HS-27A (cell line): ENCODE measurements around the gene THBS4.
A peak's percentile ranks its signal among the peaks of the same experiment; 100 is the strongest.

Source experiments
- DNase-seq: peaks from one replicate; pipeline ENCODE4 v3.0.0-alpha.2; 2012; ENCODE audit warnings: low read depth, missing footprints

THBS4 gene

DNA sequence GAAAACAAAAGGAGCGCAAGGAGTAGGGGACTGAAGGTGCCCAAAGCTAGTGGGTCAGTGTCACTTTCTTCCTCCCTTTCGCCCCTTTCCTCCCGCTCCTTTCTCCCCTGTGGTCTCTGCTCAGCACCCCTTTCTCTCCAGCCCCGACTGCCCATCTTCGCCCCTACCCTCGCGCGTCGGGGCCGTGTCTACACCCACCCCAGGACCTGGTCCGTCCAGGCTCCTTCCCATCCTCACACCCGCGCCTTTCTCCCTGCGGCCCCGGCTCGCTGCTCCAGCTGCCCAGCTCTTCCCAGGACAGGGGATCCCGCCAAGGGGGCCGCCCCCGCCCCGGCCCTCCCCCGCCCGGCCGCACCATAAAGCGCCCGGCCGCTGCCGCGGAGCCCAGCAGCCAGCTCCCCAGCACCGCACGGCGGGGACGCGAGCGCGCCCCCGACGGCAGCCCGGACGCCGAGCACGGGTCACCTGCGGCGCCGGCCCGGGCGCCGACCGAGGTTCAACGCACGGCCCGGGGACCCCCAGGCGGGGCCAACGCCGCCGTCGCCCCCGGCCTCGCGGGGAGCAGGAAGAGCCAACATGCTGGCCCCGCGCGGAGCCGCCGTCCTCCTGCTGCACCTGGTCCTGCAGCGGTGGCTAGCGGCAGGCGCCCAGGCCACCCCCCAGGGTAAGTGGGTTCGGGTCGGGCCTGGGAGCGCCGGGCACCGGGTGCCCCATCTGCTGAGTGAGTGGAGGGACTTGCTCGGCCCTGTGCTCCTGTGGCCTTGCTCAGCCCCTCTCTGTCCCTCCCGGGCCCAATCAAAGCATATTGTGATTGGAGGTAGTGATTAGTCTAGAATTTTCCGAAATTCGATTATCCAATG lies at the start of gene THBS4:
THBS4 (plus strand) TSS at position 387 of the 860 bp plus-strand sequence; CDS start at position 577, 190 bp downstream.
- DNase-seq = no peak

DNA sequence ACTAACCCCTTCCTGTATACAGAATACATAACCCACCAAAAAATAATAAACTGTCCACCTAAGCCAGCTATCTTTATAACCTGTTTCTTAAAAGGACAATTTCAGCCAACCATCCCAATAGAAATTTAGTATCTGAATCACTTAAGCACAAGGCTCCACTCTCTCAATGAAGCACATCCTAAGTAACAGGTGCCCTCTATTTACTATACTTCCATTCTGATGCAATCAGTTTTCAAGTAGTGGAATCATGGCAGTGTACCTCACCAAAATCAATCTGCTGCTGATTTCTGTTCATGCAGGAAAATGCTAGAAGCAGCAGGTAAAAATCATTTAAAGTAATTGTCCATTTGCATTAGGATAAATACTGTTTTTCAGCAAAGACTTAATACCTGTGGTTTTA lies 48.9 kb upstream of the THBS4 start:
- no peak for DNase-seq

DNA sequence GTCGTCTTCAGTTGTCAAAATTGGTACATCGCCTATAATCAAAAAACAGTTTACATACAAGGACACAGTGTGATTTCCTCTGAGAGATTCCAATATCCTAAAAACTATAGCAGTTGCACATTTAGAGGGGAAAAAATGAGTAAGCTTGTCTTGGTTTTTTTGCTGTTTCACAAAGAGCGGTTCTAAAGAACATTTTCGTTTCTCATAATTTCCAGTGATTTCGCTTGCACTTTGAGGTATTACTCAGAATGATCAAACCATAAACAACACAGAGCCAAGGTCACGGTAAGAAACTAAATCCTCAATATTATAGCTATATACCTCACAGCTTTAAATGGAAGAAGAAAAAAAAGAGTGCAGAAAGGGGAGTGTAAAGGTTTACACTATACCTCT lies 44.9 kb upstream of the THBS4 start:
- no peak for DNase-seq

DNA sequence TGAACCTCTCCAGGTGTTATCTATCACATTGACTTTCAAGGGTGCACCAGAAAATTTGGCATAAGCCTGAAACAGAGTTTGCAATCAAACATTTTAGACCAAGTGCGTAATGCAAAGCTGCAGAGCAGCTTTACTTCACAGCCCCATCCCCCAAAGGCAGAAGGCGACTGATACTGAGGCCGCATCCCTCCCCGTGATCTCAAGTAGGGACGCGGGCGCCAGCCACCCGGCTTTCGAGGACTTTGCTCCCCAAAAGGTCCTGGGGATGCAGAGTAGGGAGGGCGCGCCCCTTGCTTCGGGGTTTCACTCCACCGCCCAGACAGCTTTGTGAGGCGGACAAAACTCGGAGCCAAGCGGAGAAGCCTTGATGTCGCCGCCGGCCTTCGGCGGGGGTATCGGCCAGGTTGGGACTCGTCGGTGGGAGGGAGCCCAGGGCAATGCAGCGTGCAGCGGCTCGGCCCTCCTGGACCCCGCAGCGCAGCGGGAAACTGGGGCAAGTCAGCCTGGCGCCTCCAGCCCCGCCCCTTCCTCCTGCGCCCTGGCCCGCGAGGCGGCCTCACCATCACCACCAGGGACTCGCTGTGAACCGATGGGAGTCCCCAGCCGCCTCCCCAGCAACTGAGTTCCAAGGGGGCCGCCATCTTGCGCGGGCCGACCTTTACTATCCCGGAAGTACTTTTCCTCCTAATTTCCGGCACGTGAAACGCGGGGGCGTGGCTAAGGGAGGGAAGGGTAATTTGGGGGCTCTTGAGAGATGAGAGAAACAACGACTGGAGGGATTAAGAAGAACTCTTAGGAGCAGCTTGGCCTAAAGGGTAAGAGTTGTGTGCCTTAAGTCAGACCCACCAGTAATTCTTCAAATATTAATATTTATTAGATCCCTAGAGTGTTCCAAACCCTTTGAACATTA lies 44.3 kb upstream of the THBS4 start, which contains the start of gene MTX3:
MTX3 (minus strand) TSS at position 665 of the 910 bp plus-strand sequence; CDS start at position 641, 24 bp downstream.
- peak; percentile 53 for DNase-seq

DNA sequence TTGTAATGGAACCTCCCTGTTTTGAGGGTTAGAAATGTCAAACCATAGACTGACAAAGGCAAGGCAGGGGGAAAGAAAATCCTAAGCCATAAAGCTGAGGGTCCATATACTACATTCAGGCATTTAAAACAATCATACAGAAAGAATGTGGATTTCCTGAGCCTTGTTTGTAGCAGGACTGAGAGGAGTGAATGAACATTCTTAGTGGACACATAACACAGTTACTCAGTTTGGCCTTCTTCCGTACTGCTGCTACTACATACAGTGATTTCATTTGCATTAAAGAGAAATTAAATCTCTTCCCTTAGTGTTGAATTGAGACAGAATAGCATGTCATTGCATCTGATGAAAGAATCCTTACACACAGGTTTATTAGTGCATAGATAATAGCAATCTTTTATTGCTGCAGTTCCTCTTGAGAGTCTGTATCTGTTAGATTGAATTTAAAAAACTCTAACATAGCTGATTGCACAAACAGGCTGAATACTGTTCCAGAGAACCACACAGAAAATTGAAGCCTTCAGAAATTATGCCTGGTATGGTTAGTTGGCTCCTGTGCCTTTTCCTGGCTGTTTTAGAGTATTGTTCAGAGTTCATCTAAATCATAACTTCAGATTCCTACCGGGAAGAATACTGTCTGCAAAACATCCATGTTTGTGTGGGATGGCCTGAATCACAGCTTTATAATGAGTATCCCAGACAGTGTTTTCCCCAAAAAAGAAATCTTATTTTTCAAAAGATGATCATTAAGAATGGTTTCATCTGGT lies 42.1 kb upstream of the THBS4 start:
- no peak for DNase-seq

DNA sequence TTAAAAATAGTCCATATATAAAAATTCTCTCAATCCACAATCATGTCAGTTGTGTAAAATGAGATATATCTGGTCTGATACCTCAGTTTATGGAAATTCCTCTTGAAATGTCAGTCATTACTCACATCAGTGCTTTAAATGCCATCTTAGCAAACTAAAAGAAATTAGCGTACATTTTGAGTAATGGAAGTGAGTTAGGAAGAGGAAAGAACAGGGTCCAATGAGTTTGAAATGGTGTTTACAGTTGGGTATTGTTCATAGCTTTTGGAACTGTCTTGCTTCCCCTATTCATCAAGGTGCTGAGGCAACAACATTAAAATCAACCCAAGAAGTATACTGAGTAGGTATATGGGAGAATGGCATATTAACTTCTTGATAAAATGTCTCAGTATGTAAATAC lies 35.4 kb upstream of the THBS4 start:
- no peak for DNase-seq

DNA sequence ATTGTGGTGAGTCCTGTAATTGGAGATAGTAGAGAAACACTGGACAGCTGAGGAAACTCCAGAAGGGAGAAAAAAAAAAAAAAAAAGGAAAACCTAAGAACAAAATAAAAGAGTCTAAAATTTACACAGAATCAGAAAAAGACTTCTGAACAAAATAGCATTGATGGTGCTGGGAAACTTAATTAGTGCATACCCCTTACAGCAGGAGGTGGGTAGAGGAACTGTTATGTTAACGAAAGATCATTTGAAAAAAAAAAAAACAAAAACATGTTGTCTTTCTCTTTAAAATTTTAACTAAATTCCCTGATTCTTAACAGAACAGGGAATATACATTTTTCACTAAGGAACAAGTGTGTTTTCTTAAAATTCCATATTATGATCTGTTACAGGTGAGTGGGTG lies 32.5 kb upstream of the THBS4 start:
- DNase-seq = no peak

DNA sequence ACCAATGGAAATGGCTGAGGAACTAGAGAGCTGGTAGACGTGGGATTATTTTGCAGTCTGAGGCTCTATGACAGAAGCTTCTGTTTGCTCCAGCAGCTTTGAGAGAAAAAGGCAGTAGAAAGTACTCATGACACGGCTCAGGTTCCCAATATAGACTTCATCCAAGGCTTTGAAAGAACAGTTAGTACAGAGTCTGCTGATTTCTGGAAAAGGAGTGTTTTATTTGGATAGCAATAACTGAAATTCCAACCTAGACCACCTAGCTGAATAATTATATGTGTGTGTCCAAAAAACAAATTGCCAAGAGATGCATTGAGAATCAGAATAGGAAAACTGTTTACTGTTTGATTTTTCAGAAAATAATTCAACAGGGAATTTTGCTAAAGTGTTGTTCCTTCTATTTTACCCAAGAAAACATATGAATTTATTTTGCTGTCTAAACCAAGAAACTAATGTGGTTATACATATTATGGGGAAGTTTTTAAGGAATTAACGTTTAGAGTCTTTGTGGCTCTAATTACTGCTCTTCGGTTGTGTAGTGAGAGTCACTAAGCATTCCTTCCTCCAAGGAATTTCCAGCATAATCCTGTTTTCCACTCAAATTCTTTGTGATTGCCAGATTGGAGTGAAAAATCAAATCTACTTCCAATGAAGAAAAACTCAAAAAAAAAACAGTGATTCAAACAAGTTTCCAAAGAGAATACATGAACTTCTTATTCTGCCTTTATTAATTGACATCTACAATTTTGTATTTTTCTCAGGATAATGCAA lies 26.0 kb upstream of the THBS4 start:
- no peak for DNase-seq

DNA sequence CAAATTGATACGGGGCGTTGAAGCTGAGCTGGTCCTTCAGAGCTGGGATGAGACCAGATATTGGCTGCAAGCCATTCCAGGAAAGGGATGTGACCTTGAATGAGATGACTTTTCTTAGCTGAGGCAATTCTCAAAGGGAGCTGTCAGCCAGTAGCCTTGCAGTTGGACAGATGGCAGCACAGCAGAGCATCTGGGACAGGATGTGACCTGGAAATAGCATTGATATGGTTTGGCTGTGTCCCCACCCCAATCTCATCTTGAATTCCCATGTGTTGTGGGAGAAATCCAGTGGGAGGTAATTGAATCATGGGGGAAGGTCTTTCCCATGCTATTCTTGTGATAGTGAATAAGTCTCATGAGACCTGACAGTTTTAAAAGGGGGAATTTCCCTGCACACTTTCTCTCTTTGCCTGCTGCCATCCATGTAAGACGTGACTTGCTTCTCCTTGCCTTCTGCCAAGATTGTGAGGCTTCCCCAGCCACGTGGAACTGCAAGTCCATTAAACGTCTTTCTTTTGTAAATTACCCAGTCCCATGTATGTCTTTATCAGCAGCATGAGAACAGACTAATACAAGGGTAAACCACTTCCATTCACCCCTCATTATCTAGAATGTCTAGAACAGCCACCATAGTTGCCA lies 24.3 kb upstream of the THBS4 start:
- DNase-seq = no peak

DNA sequence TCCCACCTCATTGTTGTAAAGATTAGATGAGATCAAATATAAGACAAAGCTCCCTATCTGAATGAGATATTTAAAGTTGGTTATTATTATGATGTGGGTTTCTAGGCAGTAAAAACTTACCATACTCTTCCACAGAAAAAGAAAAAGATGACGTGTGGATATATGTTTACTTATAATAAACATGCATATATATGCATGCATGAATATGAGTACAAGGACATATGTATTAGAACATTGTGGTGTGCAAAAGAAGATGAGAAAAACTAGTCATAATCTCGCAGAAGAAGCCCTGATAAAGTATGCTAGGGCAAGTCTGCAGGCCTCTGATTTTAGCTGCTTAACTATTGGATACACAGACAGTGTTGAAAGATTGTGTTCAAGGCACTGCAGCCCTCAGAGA lies 10.1 kb upstream of the THBS4 start:
- no peak for DNase-seq

DNA sequence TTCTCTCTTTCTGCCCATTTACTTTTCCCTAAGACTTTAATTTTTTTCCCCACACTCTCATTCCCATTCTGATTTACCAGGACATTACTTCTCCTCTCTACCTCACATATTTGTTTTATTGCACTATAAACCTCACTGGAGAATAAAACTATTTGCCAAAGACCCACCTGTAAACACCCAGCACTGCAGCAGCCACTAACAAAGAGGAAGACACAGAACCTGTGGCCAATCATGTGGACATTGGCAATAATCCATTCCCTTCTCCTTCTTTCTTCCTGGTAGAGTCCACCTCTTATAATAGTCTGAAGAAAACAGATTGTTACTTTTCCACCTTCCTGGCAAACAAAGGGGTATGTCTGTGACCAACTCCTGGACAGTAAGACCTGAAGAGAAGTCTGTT lies 8.3 kb upstream of the THBS4 start:
- DNase-seq = no peak

DNA sequence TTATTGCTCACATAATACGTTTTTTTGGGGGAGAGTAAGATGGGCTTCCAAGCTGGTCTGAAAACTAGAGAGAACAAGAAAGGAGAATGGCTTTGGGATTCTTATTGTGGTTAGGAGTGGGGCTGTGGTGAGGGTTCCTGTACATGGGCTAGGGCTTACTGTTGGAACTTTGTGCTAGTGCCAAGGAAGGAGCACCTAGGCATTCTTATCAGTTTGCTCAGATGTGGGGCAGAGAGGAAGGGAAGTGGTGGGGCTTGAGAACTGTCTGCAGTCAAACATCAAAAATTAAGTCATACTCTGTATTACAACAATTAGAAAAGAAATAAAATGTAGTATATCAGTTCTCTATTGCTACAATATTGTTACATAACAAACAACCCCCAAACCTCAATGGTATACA lies 4.0 kb upstream of the THBS4 start:
- no peak for DNase-seq

DNA sequence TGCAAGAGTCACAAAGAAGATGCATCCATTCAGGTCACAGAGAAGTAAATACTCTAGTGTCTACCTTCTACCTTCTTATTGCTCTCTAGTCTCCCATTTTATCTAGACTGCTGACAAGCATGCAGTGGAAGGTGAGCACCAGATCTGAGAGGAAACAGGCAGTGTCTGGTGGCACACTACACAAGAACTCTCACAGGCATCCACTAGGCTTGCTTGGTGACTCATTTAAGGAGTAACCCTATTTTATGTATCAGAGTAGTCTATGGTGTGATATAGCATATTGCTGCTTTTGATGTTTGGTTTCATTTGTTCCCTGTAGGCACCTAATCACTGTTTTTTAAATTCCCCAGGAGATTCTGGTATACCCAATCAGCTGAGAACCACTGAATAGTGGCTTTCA lies 1.6 kb upstream of the THBS4 start:
- no peak for DNase-seq

DNA sequence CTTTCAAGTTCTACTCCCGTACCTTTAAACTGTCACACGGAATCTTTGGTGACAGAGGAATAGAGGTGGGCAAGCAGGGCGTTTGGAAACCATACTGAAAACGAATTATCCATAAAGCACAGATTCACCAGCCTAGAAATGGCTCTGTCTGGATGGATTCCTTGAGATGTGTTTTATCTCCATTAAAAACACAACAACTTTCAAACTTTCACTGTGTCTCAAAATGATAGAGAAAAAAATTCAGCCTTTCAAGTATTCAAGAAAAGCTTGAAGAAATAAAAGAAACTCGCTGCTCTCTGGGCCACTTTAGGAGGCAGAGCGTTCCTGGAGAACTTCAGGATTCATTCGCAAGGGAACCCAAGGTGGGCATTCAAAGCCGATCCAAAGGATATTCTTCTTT lies 589 bp upstream of the THBS4 start:
- no peak for DNase-seq

DNA sequence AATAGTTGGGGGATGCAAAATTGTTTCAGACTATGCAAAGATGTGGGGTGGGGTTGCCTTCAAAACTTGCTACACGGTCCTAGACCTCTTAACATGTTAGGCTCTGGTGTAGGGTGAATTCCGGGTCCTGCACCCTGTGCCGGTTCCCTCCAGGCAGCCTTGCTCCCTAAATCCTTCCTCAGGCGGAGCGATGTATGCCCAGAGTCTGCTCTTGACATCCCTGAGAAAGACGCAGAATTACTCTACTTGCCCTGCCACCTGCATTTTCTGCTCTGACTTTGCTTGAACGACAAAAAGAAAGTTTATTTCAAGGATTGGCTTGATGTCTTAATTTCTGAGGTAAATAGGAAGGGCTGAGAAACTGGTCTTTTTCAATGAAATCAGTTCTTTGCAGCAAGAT lies 691 bp downstream of the THBS4 start:
- no peak for DNase-seq

DNA sequence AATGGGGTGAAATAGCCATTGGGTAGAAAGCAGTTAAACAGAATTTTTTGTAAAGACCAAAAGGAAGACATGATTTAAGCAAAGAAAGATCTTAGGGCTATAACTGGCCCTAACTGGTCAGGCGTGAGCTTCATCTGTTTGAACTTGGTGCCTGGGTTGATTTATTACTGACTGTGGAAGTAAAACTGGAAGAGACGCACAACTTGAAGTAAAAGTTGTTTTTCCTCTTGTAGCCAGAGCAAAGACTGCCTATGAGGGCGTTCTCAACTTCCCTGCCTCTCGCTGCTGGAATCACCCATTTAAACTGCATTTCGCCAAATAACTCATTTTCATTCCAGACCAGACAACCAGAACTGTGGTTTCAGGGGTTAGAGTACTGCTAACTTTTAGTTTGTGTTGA lies 1.5 kb downstream of the THBS4 start:
- no peak for DNase-seq

DNA sequence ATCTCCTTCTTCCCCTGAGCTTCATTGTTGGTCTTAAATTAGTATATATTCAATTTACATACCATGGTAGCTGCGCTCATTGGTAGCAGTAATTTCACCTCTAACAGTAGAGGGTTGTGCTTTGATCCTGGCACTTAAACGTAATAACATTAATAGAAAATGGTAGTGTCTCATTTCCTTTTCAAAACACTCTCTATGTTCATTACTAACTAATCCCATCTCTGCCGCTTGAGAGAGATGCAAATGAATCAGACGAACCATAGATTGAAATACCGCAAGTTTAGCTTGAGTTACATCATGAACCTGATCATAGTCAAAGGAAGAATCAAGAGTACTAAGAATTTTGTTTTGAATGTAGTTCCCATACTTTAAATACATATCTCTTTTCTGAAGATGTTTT lies 2.2 kb downstream of the THBS4 start:
- DNase-seq = no peak

DNA sequence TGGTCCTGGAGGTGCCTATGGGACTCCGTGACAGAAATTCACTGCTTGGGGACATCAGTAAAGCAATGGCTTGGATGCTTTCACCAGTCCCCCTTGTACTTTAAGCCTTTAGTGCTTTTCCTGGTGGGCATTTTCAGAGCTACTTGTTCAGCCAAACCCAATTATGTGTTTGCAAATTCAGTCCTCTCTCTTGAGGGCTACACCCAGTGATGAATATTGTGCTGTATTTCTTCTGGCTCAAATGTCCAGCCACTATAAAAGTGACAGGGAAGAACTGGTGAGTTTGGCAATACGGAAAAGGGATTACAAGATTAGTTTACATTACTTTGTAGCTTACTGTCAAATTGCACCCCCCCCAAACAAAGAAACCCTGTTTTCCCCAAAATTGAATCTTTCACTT lies 4.5 kb downstream of the THBS4 start:
- DNase-seq = no peak

DNA sequence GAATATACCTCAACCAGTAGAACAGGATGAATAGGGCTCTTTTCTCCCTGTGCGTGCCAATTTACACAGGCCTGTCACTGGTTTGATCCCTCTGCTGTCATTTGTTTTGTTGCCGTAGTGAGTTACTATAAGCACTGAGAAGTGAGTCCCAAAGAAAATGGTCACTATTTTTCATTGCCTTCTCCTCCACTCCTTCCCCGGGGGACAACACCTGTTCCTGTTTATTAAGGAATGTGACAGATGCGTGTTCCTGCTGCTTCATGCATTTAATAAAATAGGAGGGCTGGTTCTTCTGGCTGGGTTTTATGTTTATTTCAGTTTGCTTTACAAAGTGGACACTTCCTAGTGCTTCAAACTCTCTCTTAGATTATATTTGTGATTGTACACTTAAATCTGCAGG lies 6.4 kb downstream of the THBS4 start:
- no peak for DNase-seq

DNA sequence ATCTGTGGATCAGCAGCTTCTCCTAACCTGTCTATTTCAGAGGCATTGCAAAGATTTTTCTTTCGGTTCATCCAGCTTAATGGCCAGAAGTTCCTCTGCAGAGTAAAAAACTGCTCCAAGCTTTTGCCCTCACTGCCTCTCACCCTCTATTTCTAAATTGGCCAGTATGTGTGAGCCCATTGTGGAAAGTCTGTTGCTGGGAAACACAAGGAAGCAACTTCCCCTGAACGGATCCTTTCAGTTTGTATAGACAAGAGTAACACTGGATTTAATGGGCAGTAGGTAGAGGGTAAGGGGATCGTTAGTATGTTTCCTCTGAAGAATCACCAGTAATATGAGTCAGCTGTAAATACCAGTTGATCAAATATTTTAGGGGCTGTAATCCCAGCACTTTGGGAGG lies 7.2 kb downstream of the THBS4 start:
- no peak for DNase-seq

DNA sequence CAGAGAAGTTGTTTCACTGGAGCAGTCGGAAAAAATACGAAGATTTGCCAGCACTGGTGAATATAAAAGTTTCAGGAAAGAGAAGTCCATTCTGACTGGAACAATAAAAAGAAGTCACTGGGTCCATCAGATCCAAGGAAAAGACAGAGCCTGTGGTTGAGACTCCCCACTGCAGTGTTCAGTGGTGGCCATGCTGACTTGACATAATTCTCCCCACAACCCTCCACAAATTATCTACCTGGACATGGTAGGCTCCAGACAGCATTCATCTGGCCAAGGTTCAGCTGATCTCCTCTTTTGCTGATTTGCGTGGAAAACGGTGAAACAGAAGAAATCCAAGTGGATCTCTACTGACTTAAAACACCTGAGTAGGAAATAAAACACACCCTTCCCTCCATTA lies 8.0 kb downstream of the THBS4 start:
- DNase-seq = no peak
